HEK293 (cell line): ENCODE measurements around the gene TPP1.

ENCODE experiments used
- PRDM1 ChIP-seq: fragments of 450-650 bp; formaldehyde crosslinking; IDR thresholded peaks from 2 replicates; pipeline ENCODE4; 2016; ENCODE audit warnings: missing biosample characterization, missing genetic modification characterization
- REPIN1 ChIP-seq: fragments of 450-650 bp; formaldehyde crosslinking; IDR thresholded peaks from 2 replicates; pipeline ENCODE4 v1.5.1; 2017; ENCODE audit warnings: missing biosample characterization, missing genetic modification characterization, low read depth
- TCF7L2 ChIP-seq: IDR thresholded peaks from 2 replicates; pipeline ENCODE4 v1.6.1; 2011; ENCODE audit warnings: low read depth, mild to moderate bottlenecking, inconsistent platforms, low read length, moderate library complexity, borderline replicate concordance
- ZBTB21 ChIP-seq: fragments of 450-650 bp; formaldehyde crosslinking; IDR thresholded peaks from 2 replicates; pipeline ENCODE4 v1.5.1; 2017; ENCODE audit warnings: missing biosample characterization, missing genetic modification characterization
- ZNF146 ChIP-seq: fragments of 450-650 bp; formaldehyde crosslinking; IDR thresholded peaks from 2 replicates; pipeline ENCODE4 v1.5.1; 2016; ENCODE audit warnings: missing biosample characterization, missing genetic modification characterization
- ZNF24 ChIP-seq: fragments of 450-650 bp; formaldehyde crosslinking; IDR thresholded peaks from 2 replicates; pipeline ENCODE4 v1.5.1; 2016; ENCODE audit warnings: missing biosample characterization, missing genetic modification characterization
- ZNF530 ChIP-seq: fragments of 450-650 bp; formaldehyde crosslinking; IDR thresholded peaks from 2 replicates; pipeline ENCODE4 v1.5.1; 2016; ENCODE audit warnings: low read depth, missing biosample characterization, missing genetic modification characterization
- ZNF561 ChIP-seq: fragments of 450-650 bp; IDR thresholded peaks from 2 replicates; pipeline ENCODE4 v1.5.1; 2018; ENCODE audit warnings: missing biosample characterization, missing genetic modification characterization, borderline replicate concordance
- ZNF664 ChIP-seq: fragments of 450-650 bp; formaldehyde crosslinking; IDR thresholded peaks from 2 replicates; pipeline ENCODE4 v1.5.1; 2016; ENCODE audit warnings: missing biosample characterization, missing genetic modification characterization
- ZNF792 ChIP-seq: fragments of 450-650 bp; formaldehyde crosslinking; IDR thresholded peaks from 2 replicates; pipeline ENCODE4 v1.5.1; 2016; ENCODE audit warnings: missing biosample characterization, missing genetic modification characterization
- ZNF843 ChIP-seq: fragments of 450-650 bp; formaldehyde crosslinking; IDR thresholded peaks from 2 replicates; pipeline ENCODE4 v1.5.1; 2016; ENCODE audit warnings: missing biosample characterization, missing genetic modification characterization
- TF ChIP-seq, protein P1 (sequence below): fragments of 450-650 bp; formaldehyde crosslinking; IDR thresholded peaks from 2 replicates; pipeline ENCODE4 v1.5.1; 2016; ENCODE audit warnings: missing biosample characterization, missing genetic modification characterization
- TF ChIP-seq, protein P2 (sequence below): fragments of 450-650 bp; formaldehyde crosslinking; conservative IDR thresholded peaks from 2 replicates; pipeline ENCODE4 v1.5.1; 2016; ENCODE audit warnings: low read depth, missing biosample characterization, missing genetic modification characterization

DNA sequence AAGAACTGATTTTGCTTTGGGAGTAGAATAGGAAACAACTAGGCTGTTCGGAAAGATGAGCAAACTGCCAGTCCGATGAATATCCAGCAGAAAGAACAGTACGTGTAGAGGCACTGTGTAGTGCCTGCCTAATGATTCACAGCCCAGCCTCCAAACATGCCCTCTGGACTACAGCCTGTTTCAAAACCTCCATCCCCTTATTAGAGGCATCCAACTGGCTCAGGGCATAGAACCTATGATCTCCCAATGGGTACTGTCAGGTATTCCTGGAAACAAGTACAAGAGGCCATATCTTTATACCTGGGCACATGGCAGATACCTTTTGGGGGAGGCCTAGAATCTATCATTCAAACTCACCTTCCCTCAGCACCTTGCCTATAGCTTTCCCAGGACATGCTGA lies 20.7 kb downstream of the TPP1 start:
- TF ChIP-seq ZNF561 (no peak), ZBTB21 (tag by site-specific recombination) (no peak), PRDM1 (tag by site-specific recombination) (no peak), ZNF530 (tag by site-specific recombination) (no peak), ZNF146 (no peak), ZNF792 (no peak), TCF7L2 (no peak), ZNF24 (no peak), ZNF843 (tag by site-specific recombination) (no peak), ZNF664 (tag by site-specific recombination) (no peak), REPIN1 (tag by site-specific recombination) (no peak)
- TF ChIP-seq, protein P1, sequence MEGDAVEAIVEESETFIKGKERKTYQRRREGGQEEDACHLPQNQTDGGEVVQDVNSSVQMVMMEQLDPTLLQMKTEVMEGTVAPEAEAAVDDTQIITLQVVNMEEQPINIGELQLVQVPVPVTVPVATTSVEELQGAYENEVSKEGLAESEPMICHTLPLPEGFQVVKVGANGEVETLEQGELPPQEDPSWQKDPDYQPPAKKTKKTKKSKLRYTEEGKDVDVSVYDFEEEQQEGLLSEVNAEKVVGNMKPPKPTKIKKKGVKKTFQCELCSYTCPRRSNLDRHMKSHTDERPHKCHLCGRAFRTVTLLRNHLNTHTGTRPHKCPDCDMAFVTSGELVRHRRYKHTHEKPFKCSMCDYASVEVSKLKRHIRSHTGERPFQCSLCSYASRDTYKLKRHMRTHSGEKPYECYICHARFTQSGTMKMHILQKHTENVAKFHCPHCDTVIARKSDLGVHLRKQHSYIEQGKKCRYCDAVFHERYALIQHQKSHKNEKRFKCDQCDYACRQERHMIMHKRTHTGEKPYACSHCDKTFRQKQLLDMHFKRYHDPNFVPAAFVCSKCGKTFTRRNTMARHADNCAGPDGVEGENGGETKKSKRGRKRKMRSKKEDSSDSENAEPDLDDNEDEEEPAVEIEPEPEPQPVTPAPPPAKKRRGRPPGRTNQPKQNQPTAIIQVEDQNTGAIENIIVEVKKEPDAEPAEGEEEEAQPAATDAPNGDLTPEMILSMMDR, result no peak
- TF ChIP-seq, protein P2, sequence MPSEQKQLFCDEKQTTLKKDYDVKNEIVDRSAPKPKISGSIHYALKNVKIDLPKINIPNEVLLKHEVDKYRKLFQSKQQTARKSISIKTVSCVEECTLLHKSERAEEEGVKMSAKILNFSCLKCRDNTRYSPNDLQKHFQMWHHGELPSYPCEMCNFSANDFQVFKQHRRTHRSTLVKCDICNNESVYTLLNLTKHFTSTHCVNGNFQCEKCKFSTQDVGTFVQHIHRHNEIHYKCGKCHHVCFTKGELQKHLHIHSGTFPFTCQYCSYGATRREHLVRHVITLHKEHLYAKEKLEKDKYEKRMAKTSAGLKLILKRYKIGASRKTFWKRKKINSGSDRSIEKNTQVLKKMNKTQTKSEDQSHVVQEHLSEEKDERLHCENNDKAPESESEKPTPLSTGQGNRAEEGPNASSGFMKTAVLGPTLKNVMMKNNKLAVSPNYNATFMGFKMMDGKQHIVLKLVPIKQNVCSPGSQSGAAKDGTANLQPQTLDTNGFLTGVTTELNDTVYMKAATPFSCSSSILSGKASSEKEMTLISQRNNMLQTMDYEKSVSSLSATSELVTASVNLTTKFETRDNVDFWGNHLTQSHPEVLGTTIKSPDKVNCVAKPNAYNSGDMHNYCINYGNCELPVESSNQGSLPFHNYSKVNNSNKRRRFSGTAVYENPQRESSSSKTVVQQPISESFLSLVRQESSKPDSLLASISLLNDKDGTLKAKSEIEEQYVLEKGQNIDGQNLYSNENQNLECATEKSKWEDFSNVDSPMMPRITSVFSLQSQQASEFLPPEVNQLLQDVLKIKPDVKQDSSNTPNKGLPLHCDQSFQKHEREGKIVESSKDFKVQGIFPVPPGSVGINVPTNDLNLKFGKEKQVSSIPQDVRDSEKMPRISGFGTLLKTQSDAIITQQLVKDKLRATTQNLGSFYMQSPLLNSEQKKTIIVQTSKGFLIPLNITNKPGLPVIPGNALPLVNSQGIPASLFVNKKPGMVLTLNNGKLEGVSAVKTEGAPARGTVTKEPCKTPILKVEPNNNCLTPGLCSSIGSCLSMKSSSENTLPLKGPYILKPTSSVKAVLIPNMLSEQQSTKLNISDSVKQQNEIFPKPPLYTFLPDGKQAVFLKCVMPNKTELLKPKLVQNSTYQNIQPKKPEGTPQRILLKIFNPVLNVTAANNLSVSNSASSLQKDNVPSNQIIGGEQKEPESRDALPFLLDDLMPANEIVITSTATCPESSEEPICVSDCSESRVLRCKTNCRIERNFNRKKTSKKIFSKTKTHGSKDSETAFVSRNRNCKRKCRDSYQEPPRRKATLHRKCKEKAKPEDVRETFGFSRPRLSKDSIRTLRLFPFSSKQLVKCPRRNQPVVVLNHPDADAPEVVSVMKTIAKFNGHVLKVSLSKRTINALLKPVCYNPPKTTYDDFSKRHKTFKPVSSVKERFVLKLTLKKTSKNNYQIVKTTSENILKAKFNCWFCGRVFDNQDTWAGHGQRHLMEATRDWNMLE, result no peak
